HuH-7.5 (cell line): Measurements from ENCODE around the gene UVRAG.

Source experiments
- DNase-seq: peaks from one replicate; pipeline ENCODE4 v3.0.0; 2011; ENCODE audit warnings: low spot score

The UVRAG gene

DNA sequence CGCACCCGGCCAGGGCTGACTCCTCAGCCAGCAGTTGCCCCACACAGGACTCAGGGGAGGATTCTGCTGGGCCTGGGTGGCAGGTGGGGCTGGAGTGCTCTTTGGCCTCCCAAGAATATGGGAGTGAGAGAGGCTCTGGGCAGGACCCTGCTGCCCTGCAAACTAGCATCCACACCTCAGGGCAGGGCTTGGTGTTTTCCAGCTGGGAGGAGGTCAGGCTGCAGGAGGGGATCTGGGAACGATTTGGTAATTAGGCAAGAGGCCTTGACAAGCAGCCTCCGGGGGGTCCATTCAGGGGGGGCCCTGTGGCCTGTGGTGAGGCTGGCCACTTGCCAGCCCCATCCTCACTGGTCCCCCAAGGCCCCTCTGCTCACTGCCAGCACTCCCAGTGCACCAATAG is 355.5 kb downstream of the UVRAG start:
- DNase-seq, result no peak

DNA sequence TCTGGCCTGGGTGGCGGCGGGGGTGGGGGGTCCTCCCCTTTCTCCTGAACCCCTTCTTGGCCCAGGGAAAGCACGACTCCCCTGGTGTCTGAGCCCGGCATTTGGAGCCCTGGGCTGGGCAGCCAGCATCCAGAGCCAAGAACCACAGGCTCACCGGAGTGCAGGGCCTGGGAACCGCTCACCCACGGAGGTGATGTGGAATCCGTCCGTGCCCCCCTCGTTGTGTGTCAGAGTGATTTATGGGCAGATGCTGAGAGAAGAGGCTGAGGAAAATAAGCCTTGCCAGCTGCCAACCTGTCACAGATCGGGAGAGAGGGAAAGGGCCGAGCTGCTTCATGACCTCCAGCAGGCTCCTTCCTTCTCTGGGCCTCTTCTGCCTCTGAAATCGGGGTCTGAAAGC is 357.6 kb downstream of the UVRAG start:
- DNase-seq, result no peak

DNA sequence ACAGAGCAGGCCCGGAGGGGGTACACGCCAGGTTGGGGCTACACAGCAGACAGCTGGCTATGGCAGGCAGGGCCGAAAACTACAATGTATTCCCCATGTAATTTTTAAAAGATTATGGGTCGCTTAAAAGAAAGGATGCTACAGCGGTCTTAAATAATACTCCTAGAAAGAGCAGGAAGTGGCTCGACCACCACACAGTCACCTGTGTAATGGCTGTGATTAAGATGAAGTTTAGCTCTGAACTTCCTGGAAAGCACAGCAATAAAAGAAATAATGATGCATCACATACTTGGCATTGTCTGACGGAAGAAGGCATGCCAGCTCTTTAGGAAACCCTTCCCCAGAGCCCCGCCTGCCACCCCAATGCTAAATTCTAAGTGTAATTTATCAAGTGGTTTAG is 358.7 kb downstream of the UVRAG start:
- DNase-seq, result no peak

DNA sequence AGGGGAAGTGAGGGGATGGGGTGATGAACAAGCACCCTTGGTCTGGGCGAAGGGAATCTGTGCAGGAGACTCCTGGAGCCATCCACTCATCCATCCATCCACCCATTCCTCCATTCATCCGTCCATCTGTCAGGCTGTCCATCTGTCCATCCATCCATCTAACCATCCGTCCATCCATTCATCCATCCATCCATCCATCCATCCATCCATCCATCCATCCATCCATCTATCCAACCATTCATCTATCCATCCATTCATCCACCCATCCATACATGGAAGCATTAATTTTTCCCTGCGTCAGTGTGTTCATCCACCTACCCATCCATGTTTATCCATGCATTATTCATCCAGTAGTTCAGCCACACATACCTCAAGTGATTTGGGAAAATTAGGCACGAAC is 359.3 kb downstream of the UVRAG start:
- no peak for DNase-seq

DNA sequence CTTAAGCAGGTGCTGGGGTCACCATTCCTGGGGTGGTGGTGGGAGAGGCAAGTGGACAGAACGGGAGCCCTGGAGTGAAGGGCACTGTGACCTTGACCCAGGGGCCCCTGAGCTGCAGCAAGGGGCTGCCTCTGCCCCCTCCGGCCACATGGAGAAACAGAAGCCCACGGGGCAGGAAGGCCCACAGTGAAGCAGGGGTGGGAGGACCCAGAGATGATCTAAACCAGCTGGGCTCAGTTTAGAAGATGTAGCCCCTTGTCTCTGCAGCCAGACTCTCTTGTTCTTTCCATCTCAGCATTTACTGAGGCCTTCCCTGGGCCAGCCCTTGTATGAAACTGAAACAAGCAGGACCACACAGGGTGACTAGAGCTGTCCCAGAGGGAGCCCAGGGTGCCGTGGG is 360.8 kb downstream of the UVRAG start:
- no peak for DNase-seq

DNA sequence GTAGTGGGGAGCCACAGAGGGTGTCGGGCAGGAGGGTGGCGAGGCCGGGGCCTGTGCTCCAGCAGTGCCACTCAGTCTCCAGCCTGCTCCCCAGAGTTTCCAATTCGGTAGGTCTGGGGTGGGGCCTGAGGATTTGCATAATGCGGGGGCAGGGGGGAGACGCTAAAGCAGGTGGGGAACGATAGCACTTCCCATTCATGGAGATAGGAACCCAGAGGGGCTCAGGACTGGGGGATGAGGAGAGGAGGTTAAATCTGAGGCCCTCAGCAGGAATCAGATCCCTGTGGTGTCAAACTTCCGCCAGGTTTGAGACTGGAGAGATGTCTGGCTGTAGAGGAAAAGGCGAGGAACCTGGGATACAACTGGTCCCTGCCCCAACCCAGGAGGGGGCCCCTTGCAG is 361.5 kb downstream of the UVRAG start:
- DNase-seq, result no peak

DNA sequence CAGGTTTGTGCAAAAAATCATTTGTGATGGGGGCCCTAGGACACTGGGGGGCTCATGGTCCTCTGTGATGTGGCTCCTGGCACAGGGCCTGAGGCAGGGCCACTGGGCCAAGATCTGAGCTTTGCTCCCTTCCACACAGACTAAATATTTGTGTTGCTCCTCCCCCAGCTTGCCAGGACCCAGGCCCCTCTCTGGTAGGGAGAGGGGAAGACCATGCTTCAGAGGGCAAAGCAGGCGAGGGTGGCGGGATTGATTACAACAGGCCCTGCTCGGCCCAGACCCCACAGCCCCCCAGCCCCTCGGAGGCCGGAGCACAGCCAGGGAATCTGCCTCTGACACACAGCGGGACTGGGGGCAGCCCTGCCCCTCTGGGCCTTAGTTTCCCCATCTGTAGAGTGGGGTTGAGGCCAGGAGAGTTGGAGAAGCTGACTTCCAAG is 362.3 kb downstream of the UVRAG start:
- DNase-seq, result no peak

DNA sequence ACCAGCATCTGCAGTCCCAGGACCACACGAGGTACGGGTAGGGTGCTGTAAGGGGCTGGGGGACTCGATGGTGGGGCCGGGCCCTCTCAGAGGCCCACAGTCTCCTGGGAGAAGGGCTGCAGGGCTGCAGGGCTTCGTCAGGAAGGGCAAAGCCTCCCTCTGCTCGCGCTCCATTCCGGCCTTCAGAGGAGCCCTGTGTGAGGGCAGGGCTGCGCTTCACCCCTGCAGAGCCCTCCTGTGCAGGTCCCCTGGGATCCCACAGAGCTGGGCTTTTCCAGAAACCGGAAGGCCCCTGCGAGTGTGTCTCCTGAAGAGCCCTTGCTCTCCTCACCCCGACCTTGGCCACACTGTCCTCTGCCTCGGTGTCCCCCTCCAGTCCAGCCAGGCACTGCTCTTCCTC is 364.1 kb downstream of the UVRAG start:
- no peak for DNase-seq

DNA sequence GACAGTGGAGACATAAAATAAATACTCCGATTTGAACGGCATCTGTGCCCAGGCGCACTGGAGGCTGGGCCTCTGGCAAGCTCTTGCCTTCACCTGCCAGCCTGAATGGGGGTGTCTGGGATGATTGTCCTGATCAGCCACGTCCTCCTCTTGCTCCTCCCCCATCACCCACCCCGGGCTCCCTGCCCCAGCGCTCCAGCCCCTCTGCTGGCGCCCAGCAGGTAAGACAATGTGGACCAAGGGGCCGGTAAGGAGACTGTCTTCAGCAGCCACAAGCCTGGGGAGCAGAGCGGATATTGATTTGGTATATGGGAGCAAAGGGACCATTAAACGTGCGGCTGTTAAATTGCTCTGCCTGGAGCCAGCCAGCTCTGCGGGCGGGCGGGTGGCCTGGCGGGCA is 366.4 kb downstream of the UVRAG start:
- no peak for DNase-seq

DNA sequence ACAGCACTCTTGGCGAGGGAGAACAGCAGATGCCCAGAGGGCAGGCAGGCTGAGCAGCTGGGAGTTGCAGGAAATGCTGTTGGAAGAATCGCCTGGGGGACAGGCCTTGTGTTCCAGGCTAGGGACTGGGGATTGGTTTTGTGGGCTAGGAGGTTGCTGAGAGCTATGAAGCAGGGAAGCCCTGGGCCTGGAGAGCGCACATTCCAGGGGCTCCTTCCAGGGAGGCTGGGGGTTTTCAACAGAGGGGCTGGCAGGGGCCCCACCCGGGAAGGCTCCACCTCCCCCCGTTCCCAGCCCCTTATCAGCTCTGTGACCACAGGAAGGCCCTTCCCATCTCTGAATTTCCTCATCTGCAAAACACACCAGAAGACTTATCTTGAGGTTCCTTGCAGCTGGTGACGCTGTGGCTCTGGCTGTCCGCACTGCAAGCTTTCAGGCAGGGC is 369.6 kb downstream of the UVRAG start:
- DNase-seq, result no peak

DNA sequence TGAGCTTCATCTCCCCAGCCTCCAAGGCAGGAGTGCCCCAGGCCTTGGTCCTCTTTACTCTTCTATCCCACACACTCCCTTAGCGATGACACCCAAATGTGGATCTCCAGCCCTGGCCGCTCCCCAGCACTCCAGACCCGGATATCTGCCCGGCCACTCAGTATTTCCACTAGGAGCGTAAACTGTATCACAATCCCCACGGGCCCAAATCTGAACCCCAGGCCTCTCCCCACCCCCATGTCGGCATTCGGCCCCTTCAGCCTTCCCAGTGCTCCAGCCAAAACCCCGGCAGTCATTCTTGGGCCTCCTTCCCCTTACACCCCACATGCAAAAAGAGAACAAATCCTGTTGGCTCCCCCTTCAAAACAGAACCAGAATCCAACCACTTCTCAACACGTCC is 370.5 kb downstream of the UVRAG start:
- no peak for DNase-seq

DNA sequence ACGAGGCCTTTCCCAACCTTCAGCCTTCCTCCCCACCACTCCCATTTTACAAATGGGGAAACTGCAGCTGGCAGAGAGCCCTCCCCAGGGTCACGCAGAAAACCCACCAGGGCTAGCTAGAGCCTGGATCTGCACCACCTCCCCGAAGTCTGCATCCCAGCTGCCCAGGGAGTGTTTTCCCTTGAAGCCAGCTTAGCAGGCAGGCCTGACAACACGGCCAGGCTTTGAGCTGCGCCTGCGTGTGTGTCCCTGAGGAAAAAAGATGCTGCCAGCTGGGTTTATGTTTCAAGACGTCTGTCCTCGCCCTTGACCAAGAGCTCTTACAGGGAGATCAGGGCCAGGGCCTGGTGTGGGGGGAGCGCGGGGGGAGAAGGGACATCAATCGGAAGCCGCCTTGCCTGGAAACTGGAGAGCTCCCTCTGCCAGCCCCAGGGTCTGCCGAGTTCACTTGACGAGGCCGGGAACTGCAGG is 371.0 kb downstream of the UVRAG start:
- DNase-seq, result no peak

DNA sequence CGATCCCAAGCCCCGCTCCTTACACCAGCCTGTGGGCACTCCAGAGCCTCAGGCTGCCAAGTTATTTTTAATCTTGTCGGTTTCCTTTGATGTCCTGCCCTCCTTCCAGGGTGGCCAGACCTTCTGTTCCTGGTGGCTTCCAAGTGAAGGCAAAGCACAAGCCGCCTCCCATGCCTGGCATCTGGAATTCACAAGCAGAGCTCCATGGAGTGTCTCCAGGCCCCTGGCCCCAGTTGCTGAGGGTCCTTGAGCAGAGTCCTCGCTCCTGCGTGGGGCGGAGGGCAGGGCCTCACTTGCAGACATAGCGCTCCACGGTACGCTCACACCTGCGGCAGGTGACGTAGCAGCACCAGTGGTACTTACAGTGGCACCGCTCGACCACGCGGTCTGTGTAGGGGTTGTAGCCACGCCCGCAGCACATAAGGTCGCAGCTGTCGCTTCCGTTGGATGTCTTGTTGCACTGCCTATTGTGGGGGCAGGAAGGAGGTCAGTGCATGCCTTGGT is 371.8 kb downstream of the UVRAG start:
- DNase-seq, result no peak

DNA sequence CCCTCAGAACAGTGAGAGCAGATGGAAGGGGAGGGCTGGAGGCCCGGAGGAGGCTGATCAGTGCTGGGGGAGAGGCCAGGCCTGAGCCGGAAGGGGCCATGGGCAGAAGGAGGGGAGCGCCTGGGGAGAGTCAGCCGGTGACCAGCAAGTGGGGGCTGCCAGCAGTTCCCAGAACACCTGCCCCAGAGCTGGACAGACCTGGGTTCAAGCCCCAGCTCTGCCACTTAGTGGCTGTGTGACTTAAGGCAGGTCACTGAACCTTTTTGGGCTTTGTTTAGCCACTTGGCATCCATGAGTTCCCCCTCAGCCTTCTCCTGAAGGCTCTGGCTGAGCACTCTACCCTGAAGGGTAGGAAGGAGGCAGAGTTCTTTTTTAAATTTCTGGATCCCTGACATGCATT is 373.9 kb downstream of the UVRAG start:
- no peak for DNase-seq

DNA sequence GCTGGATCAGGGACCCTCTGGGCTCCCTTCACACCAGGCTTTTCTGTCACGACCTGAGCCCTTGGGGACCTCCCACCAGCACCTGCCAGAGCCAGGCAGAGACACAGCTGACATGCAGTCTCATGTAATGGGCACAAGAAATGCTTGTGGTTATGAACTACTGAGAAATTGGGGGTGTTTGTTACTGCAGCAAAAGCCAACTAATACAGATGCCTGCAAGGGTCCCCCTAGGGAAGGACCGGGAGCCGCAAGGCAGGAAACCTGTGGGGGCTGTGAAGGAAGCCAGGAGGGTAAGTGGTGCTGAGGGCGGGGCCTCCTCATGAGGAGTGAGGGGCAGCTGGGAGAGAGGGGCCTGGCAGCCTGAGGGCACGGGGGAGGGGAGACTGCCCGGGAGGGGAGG is 374.7 kb downstream of the UVRAG start:
- no peak for DNase-seq

DNA sequence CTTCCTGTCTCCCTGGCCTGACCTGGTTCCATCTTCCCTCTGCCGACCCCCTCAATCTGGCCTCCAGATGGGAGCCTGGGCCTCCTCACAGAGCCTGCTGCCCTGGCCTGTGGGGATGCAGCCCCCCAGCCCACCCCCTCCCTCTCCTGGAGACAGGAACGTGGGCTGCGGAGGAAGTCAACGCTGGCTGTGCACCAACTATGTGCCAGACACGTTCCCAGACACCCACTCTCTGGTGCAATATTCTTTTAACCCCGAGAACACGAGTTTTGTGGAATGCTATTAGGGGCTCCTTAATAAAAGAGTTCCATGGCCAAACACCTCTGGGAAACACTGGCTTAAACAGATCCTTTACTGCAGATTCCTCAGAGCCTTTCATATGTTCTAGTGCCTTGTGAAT is 375.4 kb downstream of the UVRAG start:
- no peak for DNase-seq
